Measurements from ENCODE around the gene TFF3.

DNA sequence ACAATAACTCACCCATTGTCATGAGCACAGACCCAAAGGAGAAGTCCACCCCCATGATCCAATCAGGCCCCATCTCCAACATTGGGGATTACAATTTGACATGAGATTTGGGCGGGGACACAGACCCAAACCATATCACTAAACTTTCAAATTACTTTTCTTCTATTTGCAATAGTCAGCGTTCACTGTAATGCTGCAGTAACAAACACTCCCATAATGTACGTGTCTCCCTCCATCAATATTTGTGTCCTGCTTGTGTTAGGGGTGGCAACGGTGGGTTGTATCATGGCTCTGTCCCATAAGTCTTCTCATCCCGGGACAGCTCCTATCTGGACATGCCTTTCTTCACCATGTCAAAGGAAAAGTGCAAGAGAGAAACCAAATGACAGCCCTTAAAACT is 26.2 kb downstream of the TFF3 start:
- TF ChIP-seq POLR2AphosphoS5 (IDR thresholded peaks at IDR 0.05; ENCODE audit: low read depth, low read length) (no peak), REST (IDR thresholded peaks at IDR 0.05; ENCODE audit: insufficient read depth in 1 of 2, low read depth in 2 of 2, low read length in 2 of 2) (no peak), TAF1 (IDR thresholded peaks at IDR 0.05; ENCODE audit: borderline replicate concordance, insufficient read depth, low read length) (no peak), SIN3A (IDR thresholded peaks at IDR 0.05; ENCODE audit: borderline replicate concordance, insufficient read depth, low read length) (no peak), FOXP2 (optimal IDR thresholded peaks at IDR 0.05; ENCODE audit: borderline replicate concordance, extremely low read depth, extremely low read length, insufficient read depth) (no peak)

Measured in PFSK-1 (cell line).